H9 (cell line): Measurements from ENCODE around the gene CACHD1. TPM values are rescaled to one million over a fixed set of nuclear protein-coding genes. Genes with fewer than 3 reads are reported as not detected.
"Not testable (repeated sequence)": the region's sequence is repeated elsewhere in the genome, so short reads cannot be mapped to it uniquely, and the experiment has no call there.

ENCODE experiments used
- DNase-seq: peaks from one replicate; pipeline ENCODE4 v3.0.0-alpha.2; 2017
- H2AFZ ChIP-seq: one replicate; pipeline ENCODE4 v1.6.1; 2013; ENCODE audit warnings: mild to moderate bottlenecking, low read length, control low read depth, moderate library complexity
- H2AK5ac ChIP-seq: 2 replicates; pipeline ENCODE4 v1.6.1; 2013; ENCODE audit warnings: low read length, control low read depth, mixed read lengths; ENCODE audit not compliant: insufficient read length
- H2BK120ac ChIP-seq: one replicate; pipeline ENCODE4 v1.6.1; 2013; ENCODE audit warnings: low read depth, mild to moderate bottlenecking, low read length, control low read depth, inconsistent platforms; ENCODE audit not compliant: poor library complexity, severe bottlenecking
- H2BK12ac ChIP-seq: 2 replicates; pipeline ENCODE4 v1.6.1; 2013; ENCODE audit warnings: low read length, control low read depth, mixed read lengths, low read depth; ENCODE audit not compliant: insufficient read length
- H2BK15ac ChIP-seq: 2 replicates; pipeline ENCODE4 v1.6.1; 2013; ENCODE audit warnings: low read depth, low read length, control low read depth
- H2BK20ac ChIP-seq: one replicate; pipeline ENCODE4 v1.6.1; 2013; ENCODE audit warnings: low read depth, mild to moderate bottlenecking, low read length, control low read depth, inconsistent platforms; ENCODE audit not compliant: poor library complexity, severe bottlenecking
- H2BK5ac ChIP-seq: 2 replicates; pipeline ENCODE4 v1.6.1; 2013; ENCODE audit warnings: low read length, control low read depth, mixed read lengths; ENCODE audit not compliant: insufficient read length
- H3K14ac ChIP-seq: 2 replicates; pipeline ENCODE4 v1.6.1; 2013; ENCODE audit warnings: low read length, control low read depth; ENCODE audit not compliant: insufficient read depth
- H3K18ac ChIP-seq: 2 replicates; pipeline ENCODE4 v1.6.1; 2013; ENCODE audit warnings: low read depth, mild to moderate bottlenecking, mixed read lengths, low read length, control low read depth; ENCODE audit not compliant: insufficient read length
- H3K23ac ChIP-seq: 2 replicates; pipeline ENCODE4 v1.6.1; 2013; ENCODE audit warnings: low read length, control low read depth, mixed read lengths, low read depth; ENCODE audit not compliant: insufficient read length
- H3K23me2 ChIP-seq: 2 replicates; pipeline ENCODE4 v1.6.1; 2013; ENCODE audit warnings: low read depth, mild to moderate bottlenecking, mixed read lengths, low read length, control low read depth; ENCODE audit not compliant: insufficient read length, poor library complexity, severe bottlenecking
- H3K27ac ChIP-seq: 2 replicates; pipeline ENCODE4 v1.5.1; 2013; ENCODE audit warnings: low read length, control low read depth, mixed read lengths, low read depth; ENCODE audit not compliant: insufficient read length
- H3K27me3 ChIP-seq: 2 replicates; pipeline ENCODE4 v1.6.1; 2013; ENCODE audit warnings: low read length, control low read depth, inconsistent platforms; ENCODE audit not compliant: insufficient read depth
- H3K4ac ChIP-seq: 2 replicates; pipeline ENCODE4 v1.6.1; 2013; ENCODE audit warnings: low read depth, mild to moderate bottlenecking, control low read depth, inconsistent platforms, low read length, moderate library complexity
- H3K4me1 ChIP-seq: 2 replicates; pipeline ENCODE4 v1.6.1; 2013; ENCODE audit warnings: low read length, control low read depth, inconsistent platforms; ENCODE audit not compliant: insufficient read depth
- H3K4me2 ChIP-seq: 2 replicates; pipeline ENCODE4 v1.6.1; 2013; ENCODE audit warnings: low read length, control low read depth, mixed read lengths; ENCODE audit not compliant: insufficient read length, insufficient read depth
- H3K56ac ChIP-seq: 2 replicates; pipeline ENCODE4 v1.6.1; 2013; ENCODE audit warnings: low read depth, mild to moderate bottlenecking, mixed read lengths, low read length, control low read depth; ENCODE audit not compliant: insufficient read length
- H3K79me1 ChIP-seq: 2 replicates; pipeline ENCODE4 v1.6.1; 2013; ENCODE audit warnings: low read depth, mild to moderate bottlenecking, moderate library complexity, low read length, control low read depth, inconsistent platforms; ENCODE audit not compliant: insufficient read depth, poor library complexity, severe bottlenecking
- H3K79me2 ChIP-seq: 2 replicates; pipeline ENCODE4 v1.6.1; 2013; ENCODE audit warnings: low read length, control low read depth, inconsistent platforms; ENCODE audit not compliant: insufficient read depth
- H3K9ac ChIP-seq: 2 replicates; pipeline ENCODE4 v1.6.1; 2013; ENCODE audit warnings: low read length, control low read depth, mixed read lengths; ENCODE audit not compliant: insufficient read length; ENCODE audit errors: extremely low read depth
- H3K9me3 ChIP-seq: one replicate; pipeline ENCODE4 v1.6.1; 2013; ENCODE audit warnings: low read depth, low read length, inconsistent platforms; ENCODE audit not compliant: control insufficient read depth
- H3T11ph ChIP-seq: one replicate; pipeline ENCODE4 v1.6.1; 2013; ENCODE audit warnings: mild to moderate bottlenecking, low read length, control low read depth, inconsistent platforms
- H4K20me1 ChIP-seq: one replicate; pipeline ENCODE4 v1.6.1; 2013; ENCODE audit not compliant: control insufficient read depth, insufficient read length, insufficient read depth
- H4K5ac ChIP-seq: 2 replicates; pipeline ENCODE4 v1.6.1; 2013; ENCODE audit warnings: low read depth, mild to moderate bottlenecking, mixed read lengths, low read length, control low read depth; ENCODE audit not compliant: insufficient read length
- H4K8ac ChIP-seq: replicated peaks from 2 replicates; pipeline ENCODE4 v1.6.1; 2013; ENCODE audit warnings: low read length, control low read depth, mixed read lengths, low read depth; ENCODE audit not compliant: insufficient read length
- H4K91ac ChIP-seq: 2 replicates; pipeline ENCODE4 v1.6.1; 2013; ENCODE audit warnings: low read depth, mild to moderate bottlenecking, moderate library complexity, mixed read lengths, low read length, control low read depth; ENCODE audit not compliant: insufficient read length
- H3K27ac Mint-ChIP-seq, 3 experiments: 2 replicates in 2 of 3; 3 replicates in 1 of 3; pipeline ENCODE4 v1.8.0; 2020 to 2021; ENCODE audit warnings: mixed read lengths in 3 of 3, mild to moderate bottlenecking in 1 of 3, moderate library complexity in 1 of 3
- H3K27me3 Mint-ChIP-seq: 2 replicates; pipeline ENCODE4 v1.8.0; 2021; ENCODE audit warnings: low read depth, mild to moderate bottlenecking, moderate library complexity, mixed read lengths
- H3K36me3 Mint-ChIP-seq, 3 experiments: 2 replicates in 2 of 3; 3 replicates in 1 of 3; pipeline ENCODE4 v1.8.0; 2020 to 2021; ENCODE audit warnings: low read depth in 3 of 3, mixed read lengths in 3 of 3; ENCODE audit not compliant: insufficient read depth in 1 of 3
- H3K4me1 Mint-ChIP-seq, 2 experiments: 2 replicates each; pipeline ENCODE4 v1.8.0; 2020; ENCODE audit warnings: mixed read lengths in 2 of 2
- H3K4me3 Mint-ChIP-seq, 2 experiments: 2 replicates in 1 of 2; 3 replicates in 1 of 2; pipeline ENCODE4 v1.8.0; 2020 to 2021; ENCODE audit warnings: mild to moderate bottlenecking in 2 of 2, mixed read lengths in 2 of 2, moderate library complexity in 1 of 2
- H3K9me3 Mint-ChIP-seq, 2 experiments: 2 replicates in 1 of 2; 3 replicates in 1 of 2; pipeline ENCODE4 v1.8.0; 2020; ENCODE audit warnings: mild to moderate bottlenecking in 2 of 2, mixed read lengths in 2 of 2, moderate library complexity in 1 of 2
- CTCF ChIP-seq: fragments of 200-600 bp; sonication (generic); conservative IDR thresholded peaks from 3 replicates; pipeline ENCODE4 v1.8.0; 2021; ENCODE audit warnings: antibody characterized with exemption, mild to moderate bottlenecking
- WGBS: extraction: QIAGEN DNeasy Blood & Tissue Kit; methylation state at CpG from one replicate; pipeline ENCODE4 v1.1.7; 2013; ENCODE audit warnings: missing lambda C conversion rate, low lambda C conversion rate, mixed read lengths; ENCODE audit not compliant: insufficient read length; ENCODE audit errors: extremely low coverage; 5-methylcytosine and 5-hydroxymethylcytosine counted together
- total RNA-seq: library from RNA; stranded (reverse); gene quantifications from 2 replicates; pipeline ENCODE4 v1.2.1, GENCODE V29; 2021

CACHD1 gene
- total RNA-seq, 1 experiment from 2014 or later, result 94.2 TPM

GRCh38 chr1:64511044-64511443 is 41.1 kb downstream of the CACHD1 start:
- no peak overlapping the region for H3K4me3 Mint-ChIP-seq
- H4K5ac ChIP-seq, result no peak overlapping the region
- no peak overlapping the region for H2BK20ac ChIP-seq
- no peak overlapping the region for H2BK12ac ChIP-seq
- H2BK15ac ChIP-seq, result no peak overlapping the region
- peaks cover 0 to 6% (median 5%) of the 10 kb centered on the region in 3 experiments; a peak in 3 of 7 replicates for H3K36me3 Mint-ChIP-seq
- H3K14ac ChIP-seq, result no peak overlapping the region
- H3K9me3 Mint-ChIP-seq, result no peaks in the 10 kb centered on the region; a peak in 1 of 5 replicates
- no CpG with 5 or more reads among the region's 4 CpGs for WGBS
- H3K9me3 ChIP-seq, result no peaks in the 10 kb centered on the region
- H3K4me1 Mint-ChIP-seq, result peaks cover 82 to 93% of the 10 kb centered on the region in 2 experiments
- no peak overlapping the region for H3K23ac ChIP-seq
- no peak overlapping the region for H3K4ac ChIP-seq
- H4K8ac ChIP-seq, result no peak overlapping the region
- H3K27me3 ChIP-seq, result peaks cover 13% of the 10 kb centered on the region; the same call in 1 of the 2 replicates
- H3T11ph ChIP-seq, result no peak overlapping the region
- no peak overlapping the region for H3K27ac ChIP-seq
- peaks cover under 1% of the 10 kb centered on the region for H3K23me2 ChIP-seq
- peaks cover 5% of the 10 kb centered on the region for H3K79me1 ChIP-seq
- peaks cover 3% of the 10 kb centered on the region for H4K20me1 ChIP-seq
- no peak overlapping the region for H2AK5ac ChIP-seq
- no peak for TF ChIP-seq CTCF
- no peak for DNase-seq
- H2BK5ac ChIP-seq, result no peak overlapping the region
- no peak overlapping the region for H3K18ac ChIP-seq
- no peak overlapping the region for H3K4me2 ChIP-seq
- no peak overlapping the region for H2AFZ ChIP-seq
- H3K27ac Mint-ChIP-seq, result no peak overlapping the region
- no peak overlapping the region for H4K91ac ChIP-seq
- no peak overlapping the region for H3K56ac ChIP-seq
- peaks cover 15% of the 10 kb centered on the region; the same call in 1 of the 2 replicates for H3K4me1 ChIP-seq
- no peak overlapping the region for H2BK120ac ChIP-seq
- H3K9ac ChIP-seq, result no peak overlapping the region
- H3K27me3 Mint-ChIP-seq, result peaks cover 29% of the 10 kb centered on the region
- peaks cover 15% of the 10 kb centered on the region; the same call in 1 of the 2 replicates for H3K79me2 ChIP-seq

GRCh38 chr1:64512206-64512605 is 42.3 kb downstream of the CACHD1 start:
- peaks cover 82 to 93% of the 10 kb centered on the region in 2 experiments for H3K4me1 Mint-ChIP-seq
- not testable (repeated sequence) for H3K9me3 Mint-ChIP-seq

More at GRCh38 chr1:64512206-64512605, 42.3 kb downstream of the CACHD1 start:
- not testable (repeated sequence) for H2AK5ac ChIP-seq, H3K27me3 ChIP-seq, H2BK20ac ChIP-seq, H3K23me2 ChIP-seq, H3K27ac ChIP-seq, H3K79me1 ChIP-seq, H2BK5ac ChIP-seq, H3K56ac ChIP-seq, H3K27ac Mint-ChIP-seq, H4K5ac ChIP-seq, H3K9ac ChIP-seq, H4K20me1 ChIP-seq, H3T11ph ChIP-seq, H2AFZ ChIP-seq, H3K36me3 Mint-ChIP-seq, H3K23ac ChIP-seq, H2BK12ac ChIP-seq, H3K14ac ChIP-seq, H3K4me3 Mint-ChIP-seq, H3K9me3 ChIP-seq, DNase-seq, H3K4ac ChIP-seq, H3K4me2 ChIP-seq, H4K8ac ChIP-seq, H2BK15ac ChIP-seq, H3K18ac ChIP-seq, H2BK120ac ChIP-seq, H4K91ac ChIP-seq
- no CpG with 5 or more reads among the region's 2 CpGs for WGBS
- H3K79me2 ChIP-seq, result peaks cover 12% of the 10 kb centered on the region; the same call in 1 of the 2 replicates
- peaks cover 19% of the 10 kb centered on the region; the same call in 1 of the 2 replicates for H3K4me1 ChIP-seq
- peaks cover 19% of the 10 kb centered on the region for H3K27me3 Mint-ChIP-seq
